Tibial nerve (tissue), 4 donors: ENCODE data around the gene STXBP2. TPM values are rescaled to one million over a fixed set of nuclear protein-coding genes. Genes with fewer than 3 reads are reported as not detected.

Experiments
- DNase-seq, 2 donors: peaks; one replicate each; pipeline ENCODE4 v3.0.0-alpha.2; 2019; ENCODE audit warnings: low spot score in 2 of 2
- H3K27ac ChIP-seq, 4 donors: fragments of 200-600 bp; sonication (generic) in 3 of 4; one replicate each; pipeline ENCODE4 v1.5.1; 2017 to 2019; ENCODE audit warnings: mild to moderate bottlenecking in 1 of 4
- H3K27me3 ChIP-seq, 2 donors: fragments of 200-600 bp; sonication (generic) in 1 of 2; one replicate each; pipeline versions ENCODE4 v1.5.1 to v1.6.0; 2017 to 2019
- H3K36me3 ChIP-seq, 3 donors: fragments of 200-600 bp; sonication (generic); one replicate each; pipeline ENCODE4 v1.5.1; 2018 to 2019
- H3K4me1 ChIP-seq, 4 donors: fragments of 200-600 bp; sonication (generic) in 3 of 4; one replicate each; pipeline ENCODE4 v1.5.1; 2017 to 2019
- H3K4me3 ChIP-seq, 4 donors: fragments of 200-600 bp; sonication (generic) in 3 of 4; one replicate each; pipeline ENCODE4 v1.5.1; 2017 to 2019; ENCODE audit warnings: mild to moderate bottlenecking in 1 of 4, moderate library complexity in 1 of 4
- H3K9me3 ChIP-seq, 4 donors: fragments of 200-600 bp; sonication (generic) in 3 of 4; one replicate each; pipeline ENCODE4 v1.5.1; 2017 to 2019
- CTCF ChIP-seq, 5 experiments: fragments of 200-600 bp in 3 of 5; fragments of 450-650 bp in 2 of 5; sonication (generic) in 3 of 5; IDR thresholded peaks; one replicate each; pipeline ENCODE4 v1.5.1; 2016 to 2019; ENCODE audit warnings: antibody characterized with exemption in 5 of 5, mild to moderate bottlenecking in 3 of 5, moderate library complexity in 2 of 5
- EP300 ChIP-seq, 2 donors: sonication (generic); formaldehyde crosslinking; IDR thresholded peaks; one replicate each; pipeline ENCODE4 v1.6.1; 2017; ENCODE audit warnings: antibody characterized with exemption in 2 of 2, mild to moderate bottlenecking in 1 of 2
- POLR2A ChIP-seq, 2 donors: fragments of 450-650 bp; IDR thresholded peaks; one replicate each; pipeline ENCODE4 v1.6.1; 2017; ENCODE audit warnings: antibody characterized with exemption in 2 of 2, mild to moderate bottlenecking in 2 of 2, moderate library complexity in 2 of 2
- WGBS, 2 donors: methylation state at CpG; one replicate each; pipeline ENCODE4 v1.1.5; 2018; 5-methylcytosine and 5-hydroxymethylcytosine counted together
- total RNA-seq, 4 donors: library from RNA; depleted of rRNA; stranded (reverse); fragments of >200 nt; gene quantifications; one replicate each; pipeline ENCODE4 v1.1.0, GENCODE V29; 2016

Gene STXBP2
- total RNA-seq, 4 donors from 2014 or later = 8.7 to 24.0 (median 13.0) TPM

GRCh38 chr19:7597689-7598088 is 39.2 kb upstream of the STXBP2 start:
- TF ChIP-seq EP300 (IDR thresholded peaks at IDR 0.05) (no peak), POLR2A (IDR thresholded peaks at IDR 0.05) (no peak), CTCF (IDR thresholded peaks at IDR 0.05) (no peak)
- no peak for DNase-seq
- Histone ChIP-seq H3K27me3 (peaks cover 0 to 69% of the 10 kb centered on the region in 2 donors), H3K36me3 (no peaks in the 10 kb centered on the region), H3K4me1 (peaks cover 0 to 10% (median 2%) of the 10 kb centered on the region in 4 donors), H3K27ac (no peak overlapping the region), H3K9me3 (no peaks in the 10 kb centered on the region), H3K4me3 (no peak overlapping the region)
- WGBS, 2 donors = 63 to 67% methylated on average over 9 of the region's 9 CpGs

DNA sequence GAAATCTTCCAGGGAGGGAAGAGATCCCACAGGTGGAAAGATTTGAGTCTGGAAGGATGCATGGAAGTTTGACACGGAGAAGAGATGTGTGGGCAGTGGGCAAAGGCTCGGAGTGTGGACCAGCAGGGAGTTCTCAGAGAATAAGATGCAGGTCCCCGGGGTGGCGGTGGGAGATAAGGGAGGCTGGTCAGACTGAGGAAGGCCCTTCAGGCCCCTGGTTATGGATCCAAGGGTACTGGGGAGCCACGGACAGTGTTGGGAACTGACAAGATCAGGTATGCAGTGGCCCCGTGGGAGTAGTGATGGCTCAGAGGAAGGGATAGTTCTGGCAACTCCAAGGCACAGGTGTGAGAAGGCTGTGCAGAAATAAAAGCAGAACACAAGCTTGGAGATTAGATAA is 38.7 kb upstream of the STXBP2 start:
- DNase-seq = no peak
- Histone ChIP-seq H3K9me3 (no peaks in the 10 kb centered on the region), H3K4me3 (no peak overlapping the region), H3K4me1 (peaks cover 0 to 10% (median 2%) of the 10 kb centered on the region in 4 donors), H3K27ac (no peak overlapping the region), H3K27me3 (peaks cover 0 to 69% of the 10 kb centered on the region in 2 donors), H3K36me3 (no peaks in the 10 kb centered on the region)
- 71 to 72% methylated on average over 6 of the region's 6 CpGs for WGBS, 2 donors
- TF ChIP-seq CTCF (IDR thresholded peaks at IDR 0.05) (no peak), POLR2A (IDR thresholded peaks at IDR 0.05) (no peak), EP300 (IDR thresholded peaks at IDR 0.05) (no peak)

GRCh38 chr19:7600721-7601120 is 36.2 kb upstream of the STXBP2 start:
- peaks cover 0 to 52% of the 10 kb centered on the region in 2 donors for H3K27me3 ChIP-seq

DNA sequence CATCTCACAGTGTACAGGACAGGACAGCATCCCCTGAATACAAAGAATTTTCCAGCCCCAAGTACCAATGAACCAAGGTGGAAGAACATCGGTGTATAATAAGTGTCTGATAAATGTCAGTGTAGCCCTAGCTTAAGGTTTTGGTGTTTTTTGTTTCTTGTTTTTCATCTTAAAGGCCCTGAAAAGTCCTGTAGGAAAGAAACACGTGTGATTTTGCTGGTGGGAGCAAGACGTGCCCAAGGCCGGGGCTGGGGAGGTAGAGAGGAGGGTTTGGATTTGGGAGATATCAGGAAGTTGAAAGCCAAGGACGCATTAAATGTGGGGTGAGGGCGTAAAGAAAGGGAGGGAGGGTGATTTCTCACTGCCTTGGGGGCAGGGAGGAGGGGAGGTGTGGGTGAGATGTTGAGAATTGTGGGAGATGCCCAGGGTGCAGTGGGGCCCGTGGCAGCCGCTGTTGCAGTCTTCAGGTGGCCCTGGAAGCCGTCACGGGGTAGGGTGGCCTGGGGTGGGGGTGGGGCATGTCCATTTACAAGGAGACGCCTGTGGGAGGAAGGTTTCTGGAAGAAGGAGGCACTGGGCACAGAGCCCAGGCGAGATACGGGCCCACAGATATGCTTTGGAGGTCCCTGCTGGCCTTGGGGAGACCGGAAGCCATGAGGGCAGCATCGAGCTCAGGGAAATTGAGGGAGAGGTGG is 34.5 kb upstream of the STXBP2 start:
- no peaks in the 10 kb centered on the region for H3K9me3 ChIP-seq
- no peak for DNase-seq
- no peak overlapping the region for H3K4me3 ChIP-seq
- no peaks in the 10 kb centered on the region for H3K36me3 ChIP-seq
- no peak for TF ChIP-seq CTCF (IDR thresholded peaks at IDR 0.05)
- no peak for TF ChIP-seq POLR2A (IDR thresholded peaks at IDR 0.05)
- TF ChIP-seq EP300 (IDR thresholded peaks at IDR 0.05) = no peak
- no peaks in the 10 kb centered on the region for H3K4me1 ChIP-seq
- no peak overlapping the region for H3K27ac ChIP-seq
- 42 to 47% methylated on average over 15 of the region's 15 CpGs for WGBS, 2 donors
- H3K27me3 ChIP-seq = peaks cover 0 to 52% of the 10 kb centered on the region in 2 donors

More at GRCh38 chr19:7600721-7601120, 36.2 kb upstream of the STXBP2 start:
- Histone ChIP-seq H3K36me3 (no peaks in the 10 kb centered on the region), H3K4me1 (peaks cover 0 to 6% (median 2%) of the 10 kb centered on the region in 4 donors), H3K9me3 (no peaks in the 10 kb centered on the region), H3K27ac (no peak overlapping the region), H3K4me3 (no peak overlapping the region)
- DNase-seq = no peak
- TF ChIP-seq POLR2A (IDR thresholded peaks at IDR 0.05) (no peak), EP300 (IDR thresholded peaks at IDR 0.05) (no peak), CTCF (IDR thresholded peaks at IDR 0.05) (no peak)

DNA sequence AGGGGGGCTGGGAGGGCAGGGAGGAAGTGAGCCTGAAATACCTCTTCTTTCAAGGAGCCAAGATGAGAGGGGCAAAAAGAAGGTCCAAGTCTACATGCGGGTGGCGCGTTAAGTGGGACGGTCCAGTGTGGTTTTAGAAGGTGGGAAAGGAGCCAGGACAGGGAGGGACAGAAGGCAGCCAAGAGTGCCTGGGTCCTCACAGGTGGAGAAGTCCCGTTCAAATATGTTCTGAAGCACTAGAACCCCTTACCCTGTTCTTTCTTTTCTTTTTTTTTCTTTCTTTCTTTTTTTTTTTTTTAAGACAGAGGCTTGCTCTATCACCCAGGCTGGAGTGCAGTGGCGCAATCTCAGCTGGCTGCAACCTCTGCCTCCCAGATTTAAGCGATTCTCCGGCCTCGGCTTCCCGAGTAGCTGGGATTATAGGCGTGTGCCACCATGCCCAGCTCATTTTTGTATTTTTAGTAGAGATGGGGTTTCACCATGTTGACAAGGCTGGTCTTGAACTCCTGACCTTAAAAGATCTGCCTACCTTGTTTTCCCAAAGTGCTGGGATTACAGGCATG is 33.9 kb upstream of the STXBP2 start:
- H3K27ac ChIP-seq = no peak overlapping the region
- DNase-seq = no peak
- no peak overlapping the region for H3K4me3 ChIP-seq
- 81 to 84% methylated on average over 11 of the region's 11 CpGs for WGBS, 2 donors
- no peaks in the 10 kb centered on the region for H3K36me3 ChIP-seq
- TF ChIP-seq EP300 (IDR thresholded peaks at IDR 0.05) (no peak), POLR2A (IDR thresholded peaks at IDR 0.05) (no peak), CTCF (IDR thresholded peaks at IDR 0.05) (no peak)
- no peaks in the 10 kb centered on the region for H3K4me1 ChIP-seq
- peaks cover 0 to 46% of the 10 kb centered on the region in 2 donors for H3K27me3 ChIP-seq
- no peaks in the 10 kb centered on the region for H3K9me3 ChIP-seq
